Glomerular endothelial cell (primary cell): ENCODE measurements around the gene SMOC2. TPM values are rescaled to one million over a fixed set of nuclear protein-coding genes. Genes with fewer than 3 reads are reported as not detected.
"Not testable (repeated sequence)": the region's sequence is repeated elsewhere in the genome, so short reads cannot be mapped to it uniquely, and the experiment has no call there.

ENCODE experiments used
- DNase-seq: peaks from one replicate; pipeline ENCODE4 v3.0.0-alpha.2; 2011; ENCODE audit warnings: low read depth, low spot score; ENCODE audit errors: extremely low read depth
- total RNA-seq: library from RNA; depleted of rRNA; stranded (reverse); fragments of >200 nt; gene quantifications from 2 replicates; pipeline ENCODE4 v1.2.3, GENCODE V29; 2015

Gene SMOC2
- total RNA-seq, 1 donor from 2014 or later: not detected

DNA sequence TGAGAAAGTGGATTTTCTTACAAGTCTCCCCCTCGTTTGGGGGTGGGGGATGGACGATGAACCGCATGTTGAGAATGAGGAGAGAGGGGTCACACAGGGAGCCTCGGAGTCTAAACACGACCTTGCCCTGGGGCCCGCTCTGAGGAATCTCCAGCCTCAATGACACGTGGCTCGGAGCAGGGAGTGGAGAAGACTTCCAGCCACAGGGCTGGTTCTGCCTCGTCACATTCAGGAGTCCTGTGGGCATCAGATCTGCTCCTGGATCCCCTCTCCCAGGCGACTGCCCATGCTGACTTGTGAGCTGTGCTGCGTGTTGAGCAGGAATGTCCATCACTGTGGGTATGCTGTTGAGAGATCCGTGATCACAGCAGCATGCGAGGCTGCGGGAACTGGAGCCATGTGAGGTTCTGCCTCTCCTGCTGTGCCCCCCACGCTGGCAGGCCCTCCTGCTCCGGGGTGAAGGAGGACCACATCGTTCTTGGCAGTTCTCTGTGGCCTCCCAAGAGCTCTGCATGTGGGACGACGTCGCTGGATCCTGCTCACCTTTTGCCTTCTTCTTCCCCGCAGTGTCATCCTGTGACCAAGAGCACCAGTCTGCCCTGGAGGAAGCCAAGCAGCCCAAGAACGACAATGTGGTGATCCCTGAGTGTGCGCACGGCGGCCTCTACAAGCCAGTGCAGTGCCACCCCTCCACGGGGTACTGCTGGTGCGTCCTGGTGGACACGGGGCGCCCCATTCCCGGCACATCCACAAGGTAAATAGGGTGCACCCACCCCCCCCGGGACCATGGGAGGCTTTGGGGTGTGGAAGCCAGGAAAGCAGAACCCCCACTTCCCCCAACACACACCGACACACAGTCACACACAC, 157.5 kb downstream of the SMOC2 start:
- no peak for DNase-seq

DNA sequence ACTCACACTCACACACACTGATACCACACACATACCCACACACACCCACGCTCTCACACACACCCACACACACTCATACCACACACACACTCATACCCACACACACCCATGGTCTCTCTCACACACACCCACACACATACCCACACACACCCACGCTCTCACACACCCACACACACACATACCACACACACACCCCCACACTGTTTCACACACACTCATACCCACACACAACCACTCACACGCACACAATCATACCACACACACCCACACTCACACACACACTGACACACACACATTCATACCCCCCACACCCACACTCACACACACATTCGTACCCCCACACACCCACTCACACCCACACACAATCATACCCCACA, 158.1 kb downstream of the SMOC2 start:
- no peak for DNase-seq

DNA sequence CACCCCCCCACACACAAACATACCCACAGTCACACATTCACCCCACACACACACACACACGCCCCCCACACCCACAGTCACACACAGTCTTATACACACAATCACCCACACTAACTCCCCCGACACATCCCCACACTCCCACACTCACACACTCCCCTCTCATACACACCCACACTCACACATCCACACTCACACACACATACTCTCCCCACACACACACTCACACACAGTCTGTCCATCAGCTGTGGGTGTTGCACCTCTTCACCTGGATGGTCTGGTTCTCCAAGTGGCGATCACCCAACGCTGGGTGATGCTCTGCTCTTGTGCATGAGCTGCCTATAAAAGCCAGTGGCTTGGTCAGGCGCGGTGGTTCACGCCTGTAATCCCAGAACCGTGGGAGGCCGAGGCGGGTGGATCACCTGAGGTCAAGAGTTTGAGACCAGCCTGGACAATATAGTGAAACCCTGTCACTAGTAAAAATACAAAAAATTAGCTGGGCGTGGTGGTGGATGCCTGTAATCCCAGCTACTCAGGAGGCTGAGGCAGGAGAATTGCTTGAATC, 158.9 kb downstream of the SMOC2 start:
- no peak for DNase-seq

DNA sequence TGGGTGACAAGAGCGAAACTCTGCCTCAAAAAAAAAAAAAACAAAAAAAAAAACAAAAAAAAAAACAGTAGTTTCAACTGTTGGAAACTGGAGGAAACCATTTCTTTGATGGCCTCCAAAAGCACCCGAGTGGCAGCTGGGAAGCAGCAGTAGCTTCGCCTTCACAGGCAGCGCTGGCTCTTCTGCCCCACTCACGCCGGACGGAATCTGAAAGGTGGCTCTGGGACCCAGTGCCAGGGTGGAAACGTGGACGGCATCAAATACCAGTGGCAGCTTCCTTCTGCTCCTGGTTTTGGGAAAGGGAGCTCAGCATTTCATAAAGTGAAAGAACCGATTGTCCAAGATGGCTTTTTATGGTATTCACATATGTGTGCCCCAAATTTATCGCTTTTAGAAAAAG, 159.4 kb downstream of the SMOC2 start:
- no peak for DNase-seq

DNA sequence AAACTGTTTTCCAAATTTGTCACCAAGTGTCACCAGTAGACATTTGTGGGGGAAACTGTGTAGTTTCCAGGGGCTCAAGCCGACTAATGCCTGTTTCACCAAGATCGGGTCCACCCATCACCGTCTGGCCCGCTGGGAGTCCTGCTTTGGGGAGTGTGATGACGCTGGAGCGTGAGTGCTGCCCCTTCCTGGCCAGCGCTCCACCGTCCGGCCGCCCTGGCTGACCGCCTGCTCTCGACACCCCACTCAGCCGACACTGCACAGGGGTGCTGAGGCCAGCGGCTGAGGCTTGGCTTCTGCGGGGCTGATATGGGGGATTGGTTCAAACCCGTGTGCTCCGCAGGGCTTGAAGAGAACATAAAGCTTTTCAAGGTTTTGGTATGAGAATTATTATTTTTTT, 160.1 kb downstream of the SMOC2 start:
- DNase-seq: no peak

DNA sequence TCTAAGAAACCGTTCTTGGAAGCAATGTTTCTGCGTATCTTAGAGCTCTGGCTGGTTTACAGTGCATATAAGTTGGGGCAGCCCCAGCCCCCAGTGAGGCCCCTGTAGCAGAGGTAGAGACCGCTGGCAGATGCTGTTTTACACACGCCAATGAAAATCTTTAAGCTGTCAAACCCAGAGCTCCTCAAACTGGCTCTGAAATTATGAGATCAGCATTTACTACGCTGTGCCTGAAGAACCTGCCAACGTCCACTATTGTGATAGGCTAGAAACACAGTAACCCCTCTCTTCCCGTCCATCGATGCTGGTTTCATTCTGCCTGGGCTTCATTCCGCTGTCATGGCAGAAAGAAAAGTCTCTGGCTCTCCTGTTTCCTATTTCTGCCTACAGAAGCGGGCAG, 160.6 kb downstream of the SMOC2 start:
- DNase-seq: no peak

DNA sequence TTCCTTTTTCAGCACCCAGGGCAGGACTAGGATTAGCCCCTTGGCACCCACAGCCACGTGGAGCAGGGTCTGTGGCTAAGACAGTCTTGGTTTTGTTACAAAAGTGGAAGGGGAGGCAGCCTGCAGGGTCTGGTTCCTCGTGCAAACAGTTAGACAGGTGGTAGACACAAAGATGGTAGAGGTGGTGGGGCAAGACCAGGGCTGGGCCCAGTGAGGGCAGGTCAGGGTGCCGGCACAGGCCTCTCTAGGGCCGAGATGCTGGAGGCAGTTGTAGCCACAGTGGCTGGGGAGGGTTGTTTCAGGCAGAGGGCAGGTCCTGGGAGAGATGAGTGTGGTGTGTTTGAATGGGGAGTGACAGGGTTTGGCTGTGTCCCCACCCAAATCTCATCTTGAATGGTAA, 161.6 kb downstream of the SMOC2 start:
- no peak for DNase-seq

DNA sequence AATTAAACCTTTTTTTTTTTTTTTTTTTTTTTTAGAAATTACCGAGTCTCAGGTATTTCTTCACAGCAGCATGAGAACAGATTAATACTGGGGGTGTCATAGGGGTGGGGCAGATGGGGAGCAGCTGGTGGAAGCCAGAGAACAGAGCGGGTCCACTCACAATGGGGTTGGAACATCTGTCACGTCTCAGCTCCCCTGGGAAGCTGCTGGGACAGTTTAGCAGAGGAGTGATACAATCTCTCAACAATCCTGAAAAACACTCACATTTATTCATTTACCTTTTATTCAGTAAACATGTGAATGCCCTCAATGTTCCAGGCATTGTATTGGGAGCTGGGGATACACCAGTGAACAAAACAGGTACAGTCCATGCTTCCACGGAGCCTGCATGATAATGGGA, 162.2 kb downstream of the SMOC2 start:
- no peak for DNase-seq

DNA sequence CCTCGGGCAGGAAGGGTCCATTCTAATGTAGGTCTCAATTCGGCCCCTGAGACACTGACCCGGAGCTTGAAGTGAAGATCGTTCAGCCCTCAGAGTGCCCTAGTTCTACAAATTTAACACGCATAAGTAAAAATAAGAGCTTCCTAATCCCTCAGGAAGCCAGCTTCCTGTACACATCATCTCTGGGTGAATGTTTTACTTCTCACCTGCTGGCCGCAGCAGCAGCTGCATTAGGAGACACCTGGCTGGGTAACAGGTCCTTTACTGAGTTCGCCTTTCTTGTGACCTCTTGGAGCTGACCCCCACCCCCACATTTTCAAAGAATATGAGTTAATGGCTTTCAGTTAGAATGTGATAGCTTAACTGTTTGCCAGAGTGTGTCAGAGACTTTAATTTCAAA, 165.0 kb downstream of the SMOC2 start:
- DNase-seq: no peak

DNA sequence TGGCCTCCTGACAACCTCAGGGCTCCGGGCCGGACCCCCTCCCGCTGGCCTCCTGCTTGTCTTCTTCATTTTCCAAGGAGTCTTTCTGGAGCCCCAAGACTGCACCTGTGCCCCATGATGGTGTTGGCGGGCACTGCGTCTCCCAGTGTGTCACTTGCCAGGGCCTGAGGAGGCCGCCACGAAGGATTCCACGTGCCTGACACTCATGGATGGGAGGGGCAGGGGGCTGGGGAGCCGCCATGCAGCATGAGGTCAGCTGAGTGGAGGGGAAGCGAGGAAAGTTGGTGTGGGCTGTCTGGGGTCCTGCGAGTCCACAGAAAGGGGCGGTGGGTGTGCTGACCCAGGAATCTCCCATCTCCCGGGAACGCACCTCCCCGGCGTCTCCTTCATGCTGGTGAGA, 165.7 kb downstream of the SMOC2 start:
- DNase-seq: no peak

DNA sequence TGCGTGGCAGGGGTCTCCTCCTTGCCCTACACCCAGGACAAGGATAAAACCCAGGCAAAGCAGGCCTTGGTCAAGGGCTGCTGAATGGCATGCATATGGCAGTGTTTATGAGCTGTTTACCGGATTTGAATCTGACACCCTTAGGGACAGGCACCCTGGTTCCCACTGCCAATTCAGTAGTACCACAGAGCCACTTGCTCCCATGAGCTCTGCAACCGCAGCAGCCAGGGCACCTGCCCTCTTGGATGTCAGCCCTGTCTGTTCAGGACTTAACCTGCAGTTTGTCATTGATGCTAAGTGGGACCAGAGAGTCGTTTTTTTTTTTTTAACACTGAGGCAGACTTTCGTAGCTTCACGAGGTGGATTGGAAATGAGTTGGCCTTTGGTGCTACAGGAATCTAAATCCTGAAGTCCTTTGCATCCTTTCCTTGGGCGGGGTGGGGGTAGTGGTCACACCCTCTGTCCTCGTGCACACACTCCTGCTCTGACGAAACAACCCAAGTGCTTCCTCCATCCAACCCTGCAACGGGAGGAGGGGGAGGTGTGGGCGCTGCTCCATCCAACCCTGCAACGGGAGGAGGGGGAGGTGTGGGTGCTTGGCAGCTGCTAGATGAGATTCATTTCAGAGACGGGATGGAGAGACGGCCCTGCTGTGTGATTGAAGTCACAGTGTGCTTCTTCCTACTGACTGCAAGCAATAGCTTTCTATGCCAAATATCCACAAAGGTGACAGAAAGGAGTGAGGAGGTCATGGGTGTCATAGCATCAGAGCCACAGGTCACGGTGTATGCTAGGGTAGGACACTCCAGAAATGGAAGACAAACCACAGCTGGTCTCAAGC, 166.5 kb downstream of the SMOC2 start:
- no peak for DNase-seq

DNA sequence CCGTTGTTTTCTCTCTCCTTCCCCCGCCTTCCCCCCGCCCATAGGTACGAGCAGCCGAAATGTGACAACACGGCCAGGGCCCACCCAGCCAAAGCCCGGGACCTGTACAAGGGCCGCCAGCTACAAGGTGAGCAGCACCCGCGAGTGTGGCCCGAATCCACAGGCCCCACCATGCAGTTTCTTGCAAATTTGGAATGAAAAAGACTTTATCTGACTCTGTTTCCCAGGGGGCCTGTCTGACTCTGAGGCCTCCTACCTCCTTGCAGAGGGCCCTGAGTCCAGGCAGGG, 167.1 kb downstream of the SMOC2 start:
- no peak for DNase-seq

DNA sequence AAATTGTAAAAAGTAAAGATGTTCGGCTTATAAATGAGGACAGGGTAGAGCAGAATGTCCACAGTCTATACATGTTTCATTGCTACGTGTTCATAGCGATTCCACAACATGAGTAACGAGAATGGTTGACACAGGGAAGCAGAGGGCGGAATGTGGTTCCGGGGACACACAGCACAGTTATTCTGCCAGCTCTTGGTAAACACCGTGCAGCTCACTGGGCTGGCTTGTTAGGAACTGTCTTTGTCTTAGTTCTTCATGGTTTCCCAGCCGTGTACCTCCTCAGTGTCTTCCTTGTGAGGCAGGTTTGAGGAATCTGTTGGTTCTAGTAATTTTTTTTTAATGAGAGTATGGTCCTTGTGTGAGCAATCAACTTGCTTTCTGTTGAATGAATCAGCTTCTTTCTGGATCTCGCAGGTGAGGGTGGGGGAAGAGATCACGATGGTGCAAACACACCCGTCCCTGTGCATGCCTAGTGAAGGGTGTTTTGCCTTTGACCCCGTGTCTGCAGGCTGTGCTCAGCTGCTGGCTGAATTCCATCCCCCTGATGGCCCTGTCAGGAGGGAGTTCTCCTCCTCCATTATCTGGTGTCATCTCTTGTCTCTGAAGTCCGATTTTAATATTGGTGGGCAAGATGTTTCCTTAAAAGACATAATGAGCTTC, 168.2 kb downstream of the SMOC2 start:
- no peak for DNase-seq

DNA sequence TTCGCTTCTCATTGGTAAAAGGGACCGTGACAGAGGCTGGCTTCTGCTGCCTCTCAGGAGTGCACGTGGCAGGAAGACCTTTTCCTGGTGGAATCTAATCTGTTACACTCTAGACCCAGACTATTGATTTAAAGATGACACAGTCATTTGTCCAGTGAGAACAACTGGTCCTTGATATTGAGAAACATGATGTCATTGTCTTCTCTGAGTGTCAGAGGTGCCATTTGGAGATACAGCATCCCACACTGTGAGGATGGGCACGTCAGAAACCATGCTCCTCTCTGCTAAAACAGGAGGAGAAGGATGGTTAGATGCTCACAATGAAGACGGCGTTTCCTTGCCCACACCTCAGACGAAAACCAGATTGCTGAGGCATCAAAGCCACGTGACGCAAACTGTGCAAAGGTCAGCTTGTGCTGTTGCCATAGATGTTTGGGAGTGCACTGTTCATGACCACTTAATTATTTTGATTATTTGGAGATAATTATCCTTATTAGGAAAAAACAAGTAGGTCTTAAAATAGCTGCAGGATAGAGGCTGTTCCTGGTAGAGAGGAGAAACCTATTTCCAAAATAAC, 169.0 kb downstream of the SMOC2 start:
- no peak for DNase-seq

DNA sequence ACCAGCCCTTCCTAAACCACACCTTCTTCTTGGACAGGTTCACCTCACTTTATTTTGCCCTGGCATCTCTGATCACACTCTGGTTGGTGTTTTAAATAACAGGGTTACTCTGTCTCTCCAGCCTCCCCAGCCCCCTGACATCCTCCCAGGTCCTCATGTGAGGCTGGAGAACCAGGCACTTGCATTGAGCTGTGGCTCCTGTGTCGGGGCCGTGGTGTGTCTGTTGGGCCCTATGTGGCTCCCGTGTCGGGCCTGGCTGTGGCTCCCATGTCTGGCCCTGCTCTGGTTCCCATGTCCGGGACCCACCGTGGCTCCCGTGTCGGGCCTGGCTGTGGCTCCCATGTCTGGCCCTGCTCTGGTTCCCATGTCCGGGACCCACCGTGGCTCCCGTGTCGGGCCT, 170.0 kb downstream of the SMOC2 start:
- DNase-seq: not testable (repeated sequence)

DNA sequence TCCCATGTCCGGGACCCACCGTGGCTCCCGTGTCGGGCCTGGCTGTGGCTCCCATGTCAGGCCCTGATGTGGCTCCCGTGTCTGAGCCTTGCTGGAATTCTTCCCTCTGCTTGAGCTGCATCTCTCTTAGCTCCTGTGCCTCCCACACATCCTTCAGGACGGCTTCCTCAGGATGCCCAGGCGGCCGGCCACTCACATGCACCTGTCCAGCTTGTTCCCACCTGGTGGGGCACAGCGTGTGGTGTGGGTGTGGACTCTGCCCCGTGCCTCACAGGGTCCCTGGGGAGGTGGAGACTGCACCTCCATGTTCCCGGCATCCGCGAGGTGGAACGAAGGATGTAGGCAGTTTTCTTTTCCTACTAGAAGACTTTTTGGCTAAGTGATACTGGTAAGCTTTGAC, 170.7 kb downstream of the SMOC2 start:
- DNase-seq: no peak

DNA sequence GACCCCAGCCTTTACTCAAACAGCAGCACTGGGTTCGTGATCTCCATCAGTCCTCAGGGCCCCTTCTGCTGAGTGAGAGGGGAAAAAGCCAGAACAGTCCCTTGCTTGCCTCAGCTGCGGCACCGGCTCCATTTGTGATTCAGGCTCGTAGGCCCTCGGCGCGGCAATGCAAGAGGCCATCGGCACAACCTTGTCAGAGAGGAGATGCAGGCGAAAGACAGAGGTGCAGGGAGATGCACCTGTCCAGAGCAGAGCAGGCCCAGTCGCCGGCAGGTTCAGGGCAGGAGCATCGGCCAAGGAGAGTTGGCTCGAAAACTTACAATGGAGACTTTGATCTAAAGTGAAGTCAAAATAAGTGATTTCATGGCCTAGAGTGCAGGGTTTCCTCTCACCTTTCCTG, 171.6 kb downstream of the SMOC2 start:
- no peak for DNase-seq

DNA sequence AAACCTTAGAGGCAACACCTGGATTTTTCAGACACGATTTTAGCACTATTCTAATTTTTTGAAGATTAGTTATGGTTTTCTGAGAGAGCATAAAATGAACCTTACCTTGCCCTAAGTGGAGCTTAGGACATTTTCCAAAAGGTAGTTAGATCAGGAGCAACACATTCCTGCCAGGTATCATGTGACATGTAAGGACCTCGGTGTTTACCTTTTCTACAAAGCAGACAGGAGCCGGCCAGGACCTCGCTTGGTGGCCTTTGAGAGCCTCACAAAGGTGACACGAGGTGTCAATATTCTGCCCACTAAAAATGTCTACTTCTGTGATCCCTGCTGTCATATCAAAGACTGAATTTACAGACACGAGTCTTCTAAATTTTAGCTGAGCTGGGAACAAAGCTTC, 174.9 kb downstream of the SMOC2 start:
- no peak for DNase-seq

DNA sequence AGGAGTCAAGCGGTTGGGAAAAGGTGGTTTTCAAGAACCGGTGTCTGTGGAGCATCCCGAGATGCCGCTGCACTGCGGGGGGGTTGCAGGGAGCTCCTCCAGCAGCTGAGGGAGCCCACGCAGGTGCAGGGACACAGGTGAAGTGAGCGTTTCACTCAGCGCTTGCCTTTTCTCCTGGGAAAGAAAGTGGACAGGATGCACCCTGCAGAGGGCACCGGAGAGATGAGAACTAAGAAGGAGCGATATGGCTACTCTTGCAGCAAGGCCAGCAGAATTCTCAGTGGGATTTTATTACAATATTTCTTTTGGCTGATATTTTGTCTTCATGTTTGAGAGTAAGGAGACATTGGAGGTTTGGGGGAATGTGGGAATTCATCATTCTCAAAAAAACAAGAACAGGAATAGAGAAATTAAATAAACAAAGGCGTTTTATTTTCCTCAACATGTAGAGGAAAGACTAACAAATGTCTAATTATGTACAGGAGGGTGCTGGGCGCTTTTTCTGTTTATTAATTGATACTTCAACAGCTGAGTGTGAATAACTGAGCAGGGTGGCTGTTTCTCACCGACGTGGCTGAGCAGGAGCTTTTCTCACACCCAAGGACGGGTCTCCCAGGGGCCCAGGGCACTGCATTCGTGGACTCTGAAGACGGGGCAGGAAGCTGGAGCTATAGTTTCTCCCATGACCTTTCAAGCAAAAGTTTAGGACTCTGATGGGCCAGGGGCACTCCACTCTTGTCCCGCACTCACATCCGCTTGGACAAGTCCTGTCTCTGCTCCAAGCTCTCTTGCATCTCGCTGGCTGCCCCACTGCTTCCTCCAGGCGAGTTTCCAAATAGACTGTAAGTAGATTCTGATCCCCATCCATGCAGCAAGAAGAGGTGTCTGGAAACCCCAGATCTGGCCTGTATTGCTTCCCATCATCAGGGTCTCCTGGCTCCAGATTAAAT, 176.1 kb downstream of the SMOC2 start:
- DNase-seq: no peak
